Measurements from ENCODE around the gene RNFT2. TPM values are rescaled to one million over a fixed set of nuclear protein-coding genes. Genes with fewer than 3 reads are reported as not detected.

The RNFT2 gene
- polyA plus RNA-seq, 1 donor (not counting 4 experiments of a cell fraction or from before 2014, with no cell fraction given), result 0.96 TPM

- Histone ChIP-seq H4K20me1 (ENCODE audit: control insufficient read depth, extremely low read depth, insufficient read depth, low read length) (no peaks in the 10 kb centered on the region), H3K79me2 (ENCODE audit: control insufficient read depth, insufficient read depth, low read length) (no peaks in the 10 kb centered on the region), H3K4me2 (ENCODE audit: control insufficient read depth, extremely low read depth, insufficient read depth, low read depth, low read length) (no peak overlapping the region), H3K9me1 (ENCODE audit: control insufficient read depth, extremely low read depth, insufficient read depth, low read length) (no peaks in the 10 kb centered on the region), H3K4me1 (ENCODE audit: control insufficient read depth, extremely low read depth, insufficient read depth, low read length) (no peaks in the 10 kb centered on the region), H3K27ac (ENCODE audit: control insufficient read depth, insufficient read depth, low read length) (no peak overlapping the region), H3K4me3 (ENCODE audit: control insufficient read depth in 2 of 3, extremely low read depth in 1 of 3, insufficient read depth in 2 of 3, low read depth in 1 of 3, low read length in 3 of 3) (no peak overlapping the region), H3K9ac (ENCODE audit: control insufficient read depth, extremely low read depth, insufficient read depth, low read length) (no peak overlapping the region), H3K27me3 (ENCODE audit: control insufficient read depth, extremely low read depth, insufficient read depth, low read length) (no peaks in the 10 kb centered on the region), H3K36me3 (ENCODE audit: control insufficient read depth in 2 of 2, extremely low read depth in 1 of 2, insufficient read depth in 2 of 2, low read length in 2 of 2) (no peaks in the 10 kb centered on the region), H3K9me3 (ENCODE audit: control insufficient read depth, low read depth, low read length) (no peaks in the 10 kb centered on the region), H2AFZ (ENCODE audit: control insufficient read depth, low read length) (no peak overlapping the region)
- DNase-seq (ENCODE audit: low read depth, low spot score) (no peak), FAIRE-seq (no peak)
- TF ChIP-seq EZH2 (IDR thresholded peaks at IDR 0.05; ENCODE audit: low read length) (no peak), CTCF (optimal IDR thresholded peaks at IDR 0.05 in 1 of 3, IDR thresholded peaks at IDR 0.05 in 1 of 3, conservative IDR thresholded peaks at IDR 0.05 in 1 of 3; ENCODE audit: extremely low read depth in 1 of 3, insufficient read depth in 2 of 3, low read length in 3 of 3) (no peak)
- dilution Hi-C loops (cut with MboI; ENCODE audit: extremely low pct_ligation_motif_present, low sequenced_read_pairs), result no loop called here
Observed at GRCh38 chr12:116774020-116774419, 35.9 kb downstream of the RNFT2 start.

GRCh38 chr12:116777245-116777644 lies 39.1 kb downstream of the RNFT2 start:
- FAIRE-seq (no peak), DNase-seq (ENCODE audit: low read depth, low spot score) (no peak)
- dilution Hi-C loops (cut with MboI; ENCODE audit: extremely low pct_ligation_motif_present, low sequenced_read_pairs), result no loop called here
- H3K27ac ChIP-seq (ENCODE audit: control insufficient read depth, insufficient read depth, low read length), result no peak overlapping the region
- H4K20me1 ChIP-seq (ENCODE audit: control insufficient read depth, extremely low read depth, insufficient read depth, low read length), result no peaks in the 10 kb centered on the region
- no peaks in the 10 kb centered on the region for H3K79me2 ChIP-seq (ENCODE audit: control insufficient read depth, insufficient read depth, low read length)
- no peaks in the 10 kb centered on the region for H3K4me1 ChIP-seq (ENCODE audit: control insufficient read depth, extremely low read depth, insufficient read depth, low read length)
- no peaks in the 10 kb centered on the region for H3K9me3 ChIP-seq (ENCODE audit: control insufficient read depth, low read depth, low read length)
- no peaks in the 10 kb centered on the region for H3K27me3 ChIP-seq (ENCODE audit: control insufficient read depth, extremely low read depth, insufficient read depth, low read length)
- no peak overlapping the region for H3K9ac ChIP-seq (ENCODE audit: control insufficient read depth, extremely low read depth, insufficient read depth, low read length)
- TF ChIP-seq EZH2 (IDR thresholded peaks at IDR 0.05; ENCODE audit: low read length) (no peak), CTCF (optimal IDR thresholded peaks at IDR 0.05 in 1 of 3, IDR thresholded peaks at IDR 0.05 in 1 of 3, conservative IDR thresholded peaks at IDR 0.05 in 1 of 3; ENCODE audit: extremely low read depth in 1 of 3, insufficient read depth in 2 of 3, low read length in 3 of 3) (no peak)
- H2AFZ ChIP-seq (ENCODE audit: control insufficient read depth, low read length), result no peak overlapping the region
- no peaks in the 10 kb centered on the region for H3K9me1 ChIP-seq (ENCODE audit: control insufficient read depth, extremely low read depth, insufficient read depth, low read length)
- no peaks in the 10 kb centered on the region for H3K36me3 ChIP-seq (ENCODE audit: control insufficient read depth in 2 of 2, extremely low read depth in 1 of 2, insufficient read depth in 2 of 2, low read length in 2 of 2)
- no peak overlapping the region for H3K4me3 ChIP-seq (ENCODE audit: control insufficient read depth in 2 of 3, extremely low read depth in 1 of 3, insufficient read depth in 2 of 3, low read depth in 1 of 3, low read length in 3 of 3)
- no peak overlapping the region for H3K4me2 ChIP-seq (ENCODE audit: control insufficient read depth, extremely low read depth, insufficient read depth, low read depth, low read length)

All from keratinocyte (primary cell).